Gastrocnemius medialis (tissue), 4 donors: ENCODE results near the gene ORC3. TPM values are rescaled to one million over a fixed set of nuclear protein-coding genes. Genes with fewer than 3 reads are reported as not detected.

Experiments
- ATAC-seq, 2 donors: fragments of 150-250 bp; one replicate each; pipeline ENCODE4 v1.9.1; 2016
- DNase-seq, 2 donors: peaks; one replicate each; pipeline ENCODE4 v3.0.0-alpha.2; 2019
- H3K27ac ChIP-seq, 4 donors: fragments of 200-600 bp; sonication (generic); 1 replicate in 1 of 4; 2 replicates in 3 of 4; pipeline ENCODE4 v1.5.1; 2016 to 2018; ENCODE audit warnings: mild to moderate bottlenecking in 2 of 4, moderate library complexity in 1 of 4
- H3K27me3 ChIP-seq, 3 donors: fragments of 200-600 bp; sonication (generic) in 2 of 3; 1 replicate in 1 of 3; 2 replicates in 2 of 3; pipeline versions ENCODE4 v1.5.1 to v1.6.0; 2016 to 2019; ENCODE audit warnings: mild to moderate bottlenecking in 1 of 3, moderate library complexity in 1 of 3
- H3K36me3 ChIP-seq, 2 donors: fragments of 200-600 bp; sonication (generic) in 1 of 2; one replicate each; pipeline ENCODE4 v1.5.1; 2017 to 2018
- H3K4me1 ChIP-seq, 2 donors: fragments of 200-600 bp; sonication (generic) in 1 of 2; one replicate each; pipeline ENCODE4 v1.5.1; 2016 to 2017; ENCODE audit warnings: mild to moderate bottlenecking in 2 of 2
- H3K4me3 ChIP-seq, 4 donors: fragments of 200-600 bp; sonication (generic) in 3 of 4; 1 replicate in 1 of 4; 2 replicates in 3 of 4; pipeline ENCODE4 v1.5.1; 2016 to 2019; ENCODE audit warnings: mild to moderate bottlenecking in 2 of 4
- H3K9me3 ChIP-seq, 3 donors: fragments of 200-600 bp; sonication (generic) in 2 of 3; 1 replicate in 1 of 3; 2 replicates in 2 of 3; pipeline ENCODE4 v1.5.1; 2016 to 2019
- POLR2A ChIP-seq, 2 donors: fragments of 450-650 bp; IDR thresholded peaks; one replicate each; pipeline ENCODE4 v1.6.1; 2017; ENCODE audit warnings: antibody characterized with exemption in 2 of 2, mild to moderate bottlenecking in 2 of 2, moderate library complexity in 2 of 2
- in situ Hi-C, 4 donors: fragments of 200-750 bp; cut with MboI; loops; one replicate each; pipeline versions ENCODE4 v1.15.0 to v1.8.0; 2017; ENCODE audit warnings: low sequenced_read_pairs in 4 of 4
- intact Hi-C: fragments of 100-400 bp; cut with DNase I; formaldehyde crosslinking; loops from one replicate; pipeline ENCODE4 v1.15.1; 2023; ENCODE audit warnings: low total_unique reads
- total RNA-seq, 4 donors: library from RNA; depleted of rRNA; stranded (reverse); fragments of >200 nt; gene quantifications; one replicate each; pipeline versions ENCODE4 v1.1.0 to v1.2.3, GENCODE V29; 2016
- TF ChIP-seq, protein P1 (sequence below), 5 experiments: fragments of 450-650 bp in 3 of 5; fragments of 200-600 bp in 2 of 5; sonication (generic) in 2 of 5; IDR thresholded peaks in 4 of 5; conservative IDR thresholded peaks in 1 of 5; 1 replicate in 4 of 5; 2 replicates in 1 of 5; pipeline ENCODE4 v1.5.1; 2016 to 2019; ENCODE audit warnings: antibody characterized with exemption in 5 of 5, mild to moderate bottlenecking in 3 of 5, moderate library complexity in 3 of 5

The ORC3 gene
- total RNA-seq, 4 donors from 2014 or later: 18.6 to 28.5 (median 22.6) TPM

DNA sequence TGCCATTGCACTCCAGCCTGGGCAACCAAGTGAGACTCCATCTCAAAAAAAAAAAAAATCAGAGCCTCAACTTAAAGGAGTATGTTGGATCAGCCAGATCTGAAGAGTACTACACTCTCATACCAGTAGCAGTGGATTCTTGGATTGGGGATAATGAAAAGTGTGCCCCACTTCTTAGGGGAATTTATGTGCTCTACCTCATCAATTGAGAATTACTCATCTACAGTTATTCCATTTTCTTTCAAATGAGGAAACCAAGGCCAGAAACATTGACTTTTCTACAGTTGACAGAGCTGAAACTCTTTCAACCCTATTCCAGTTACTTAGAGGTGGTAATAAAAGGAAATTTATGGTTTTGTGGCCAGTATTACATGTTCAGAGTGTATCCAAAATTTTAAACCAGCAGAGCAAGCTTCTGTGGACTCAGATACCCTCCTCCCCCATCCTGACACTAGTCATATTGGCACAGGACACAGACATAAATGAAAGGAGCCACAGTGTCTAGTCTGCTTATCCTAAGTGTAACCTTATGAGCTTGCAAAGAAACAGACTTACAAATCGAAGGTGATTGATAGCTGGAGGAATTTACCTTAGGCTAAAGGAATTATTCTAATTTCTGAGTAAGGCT lies 51.2 kb downstream of the ORC3 start:
- ATAC-seq: peak in 1 of 2 donors; percentile 39
- in situ Hi-C loops (no loop called here), intact Hi-C loops (no loop called here)
- Histone ChIP-seq H3K9me3 (no peaks in the 10 kb centered on the region), H3K4me1 (no peaks in the 10 kb centered on the region), H3K36me3 (peaks cover 0 to 5% of the 10 kb centered on the region in 2 donors), H3K4me3 (no peak overlapping the region), H3K27me3 (no peaks in the 10 kb centered on the region), H3K27ac (no peak overlapping the region)
- no peak for TF ChIP-seq POLR2A (IDR thresholded peaks at IDR 0.05)
- TF ChIP-seq, protein P1, sequence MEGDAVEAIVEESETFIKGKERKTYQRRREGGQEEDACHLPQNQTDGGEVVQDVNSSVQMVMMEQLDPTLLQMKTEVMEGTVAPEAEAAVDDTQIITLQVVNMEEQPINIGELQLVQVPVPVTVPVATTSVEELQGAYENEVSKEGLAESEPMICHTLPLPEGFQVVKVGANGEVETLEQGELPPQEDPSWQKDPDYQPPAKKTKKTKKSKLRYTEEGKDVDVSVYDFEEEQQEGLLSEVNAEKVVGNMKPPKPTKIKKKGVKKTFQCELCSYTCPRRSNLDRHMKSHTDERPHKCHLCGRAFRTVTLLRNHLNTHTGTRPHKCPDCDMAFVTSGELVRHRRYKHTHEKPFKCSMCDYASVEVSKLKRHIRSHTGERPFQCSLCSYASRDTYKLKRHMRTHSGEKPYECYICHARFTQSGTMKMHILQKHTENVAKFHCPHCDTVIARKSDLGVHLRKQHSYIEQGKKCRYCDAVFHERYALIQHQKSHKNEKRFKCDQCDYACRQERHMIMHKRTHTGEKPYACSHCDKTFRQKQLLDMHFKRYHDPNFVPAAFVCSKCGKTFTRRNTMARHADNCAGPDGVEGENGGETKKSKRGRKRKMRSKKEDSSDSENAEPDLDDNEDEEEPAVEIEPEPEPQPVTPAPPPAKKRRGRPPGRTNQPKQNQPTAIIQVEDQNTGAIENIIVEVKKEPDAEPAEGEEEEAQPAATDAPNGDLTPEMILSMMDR (IDR thresholded peaks at IDR 0.05 in 4 of 5, conservative IDR thresholded peaks at IDR 0.05 in 1 of 5): no peak
- DNase-seq: no peak

DNA sequence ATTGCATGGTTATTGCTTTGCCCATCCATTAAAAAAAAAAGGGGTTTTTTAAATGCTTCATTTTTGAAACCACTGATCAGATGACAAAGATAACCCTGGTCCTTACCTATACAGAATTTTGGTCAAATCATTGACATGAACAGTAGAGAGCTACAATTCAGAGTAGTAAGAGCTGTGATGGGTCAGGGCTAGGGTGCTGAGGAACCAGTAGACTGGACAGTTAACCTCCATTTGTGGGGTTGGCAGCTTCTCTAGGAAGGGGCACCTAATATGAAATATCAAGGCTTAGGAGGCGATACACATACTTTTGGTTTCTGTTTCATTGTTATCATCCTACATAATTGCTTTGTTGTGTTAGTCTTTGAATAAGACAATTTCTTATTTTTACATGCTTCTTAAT lies 55.1 kb downstream of the ORC3 start:
- TF ChIP-seq, protein P1 (IDR thresholded peaks at IDR 0.05 in 4 of 5, conservative IDR thresholded peaks at IDR 0.05 in 1 of 5): no peak
- no peak for TF ChIP-seq POLR2A (IDR thresholded peaks at IDR 0.05)
- in situ Hi-C loops: no loop called here
- DNase-seq (no peak), ATAC-seq (no peak)
- intact Hi-C loops: no loop called here
- no peak overlapping the region for H3K4me3 ChIP-seq
- no peaks in the 10 kb centered on the region for H3K4me1 ChIP-seq
- H3K36me3 ChIP-seq: peaks cover 0 to 7% of the 10 kb centered on the region in 2 donors
- H3K27me3 ChIP-seq: no peaks in the 10 kb centered on the region
- no peaks in the 10 kb centered on the region for H3K9me3 ChIP-seq
- H3K27ac ChIP-seq: no peak overlapping the region

DNA sequence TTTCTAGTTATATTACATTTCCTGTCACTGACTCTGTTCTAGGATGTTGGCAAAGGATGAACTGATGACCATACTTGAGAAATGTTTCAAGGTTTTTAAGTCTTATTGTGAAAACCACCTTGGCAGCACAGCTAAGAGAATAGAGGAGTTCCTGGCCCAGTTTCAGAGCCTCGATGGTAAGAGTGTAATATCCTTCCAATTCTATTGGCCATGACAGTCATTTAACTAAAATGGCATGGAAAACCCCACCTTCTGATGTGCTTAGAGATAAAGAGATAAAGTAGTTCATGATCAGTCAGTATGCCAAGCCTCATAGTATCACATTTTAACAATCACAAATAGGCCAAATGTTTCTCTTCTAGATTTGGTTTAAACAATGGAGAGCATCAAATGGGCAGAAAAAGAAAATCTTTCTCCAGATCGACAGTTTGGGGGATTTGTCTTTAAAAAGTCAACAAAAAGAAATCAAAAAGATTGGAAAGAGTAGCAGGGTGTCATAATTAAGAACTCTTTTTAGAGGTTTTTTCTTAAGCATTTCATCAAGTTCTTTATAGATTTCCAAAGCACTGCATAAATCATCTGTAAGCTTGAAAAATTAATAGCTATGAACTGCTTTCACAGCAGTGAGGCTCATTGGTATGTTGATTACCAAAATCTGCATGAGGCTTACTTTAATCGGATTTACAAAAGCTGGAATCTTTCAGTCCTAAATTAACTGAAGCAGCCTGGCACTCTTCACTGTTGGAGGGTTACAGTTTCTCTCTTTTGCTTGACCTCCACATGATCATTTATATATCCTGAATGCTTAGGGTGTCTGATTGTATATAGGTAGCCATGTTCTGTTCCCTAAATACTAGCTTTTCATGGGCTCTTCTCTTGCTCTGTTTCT lies 63.4 kb downstream of the ORC3 start:
- no peak for DNase-seq
- Histone ChIP-seq H3K4me3 (no peak overlapping the region), H3K27me3 (no peaks in the 10 kb centered on the region), H3K36me3 (peaks cover 0 to 18% of the 10 kb centered on the region in 2 donors), H3K9me3 (no peaks in the 10 kb centered on the region), H3K27ac (no peak overlapping the region), H3K4me1 (peaks cover 0 to 1% of the 10 kb centered on the region in 2 donors)
- in situ Hi-C loops: no loop called here
- TF ChIP-seq, protein P1 (IDR thresholded peaks at IDR 0.05 in 4 of 5, conservative IDR thresholded peaks at IDR 0.05 in 1 of 5): no peak
- TF ChIP-seq POLR2A (IDR thresholded peaks at IDR 0.05): no peak
- intact Hi-C loops: no loop called here
- no peak for ATAC-seq

DNA sequence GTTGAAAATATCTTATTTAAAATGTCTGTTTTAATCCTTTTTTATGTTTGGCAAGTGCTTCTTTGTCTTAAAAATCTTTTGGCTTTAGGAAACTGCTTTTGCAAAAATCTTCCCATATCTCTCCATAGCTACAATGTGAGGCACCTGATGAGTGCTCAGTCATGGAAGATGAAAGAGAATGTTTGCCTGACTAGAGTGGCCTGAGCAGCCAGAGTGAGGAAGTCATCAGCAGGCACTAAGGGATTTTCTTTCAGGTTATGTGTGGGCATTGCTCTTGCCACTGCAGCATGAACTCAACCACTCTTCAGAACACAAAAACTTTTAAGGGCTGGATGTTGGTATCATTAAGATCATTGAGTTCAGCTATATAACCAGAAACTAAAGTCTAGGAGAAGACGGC lies 64.2 kb downstream of the ORC3 start:
- DNase-seq (no peak), ATAC-seq (no peak)
- H3K36me3 ChIP-seq: peaks cover 0 to 17% of the 10 kb centered on the region in 2 donors
- TF ChIP-seq, protein P1 (IDR thresholded peaks at IDR 0.05 in 4 of 5, conservative IDR thresholded peaks at IDR 0.05 in 1 of 5): no peak
- TF ChIP-seq POLR2A (IDR thresholded peaks at IDR 0.05): no peak
- H3K4me3 ChIP-seq: no peak overlapping the region
- intact Hi-C loops: no loop called here
- peaks cover 7 to 8% of the 10 kb centered on the region in 2 donors for H3K4me1 ChIP-seq
- H3K27ac ChIP-seq: no peak overlapping the region
- H3K27me3 ChIP-seq: no peaks in the 10 kb centered on the region
- no peaks in the 10 kb centered on the region for H3K9me3 ChIP-seq
- in situ Hi-C loops: no loop called here
